NCI-H1048 (cell line): ENCODE data around the gene JARID2.

ENCODE experiments used
- DNase-seq: peaks from one replicate; lab custom pipeline; 2025; lab: John Stamatoyannopoulos, UW

The JARID2 gene

DNA sequence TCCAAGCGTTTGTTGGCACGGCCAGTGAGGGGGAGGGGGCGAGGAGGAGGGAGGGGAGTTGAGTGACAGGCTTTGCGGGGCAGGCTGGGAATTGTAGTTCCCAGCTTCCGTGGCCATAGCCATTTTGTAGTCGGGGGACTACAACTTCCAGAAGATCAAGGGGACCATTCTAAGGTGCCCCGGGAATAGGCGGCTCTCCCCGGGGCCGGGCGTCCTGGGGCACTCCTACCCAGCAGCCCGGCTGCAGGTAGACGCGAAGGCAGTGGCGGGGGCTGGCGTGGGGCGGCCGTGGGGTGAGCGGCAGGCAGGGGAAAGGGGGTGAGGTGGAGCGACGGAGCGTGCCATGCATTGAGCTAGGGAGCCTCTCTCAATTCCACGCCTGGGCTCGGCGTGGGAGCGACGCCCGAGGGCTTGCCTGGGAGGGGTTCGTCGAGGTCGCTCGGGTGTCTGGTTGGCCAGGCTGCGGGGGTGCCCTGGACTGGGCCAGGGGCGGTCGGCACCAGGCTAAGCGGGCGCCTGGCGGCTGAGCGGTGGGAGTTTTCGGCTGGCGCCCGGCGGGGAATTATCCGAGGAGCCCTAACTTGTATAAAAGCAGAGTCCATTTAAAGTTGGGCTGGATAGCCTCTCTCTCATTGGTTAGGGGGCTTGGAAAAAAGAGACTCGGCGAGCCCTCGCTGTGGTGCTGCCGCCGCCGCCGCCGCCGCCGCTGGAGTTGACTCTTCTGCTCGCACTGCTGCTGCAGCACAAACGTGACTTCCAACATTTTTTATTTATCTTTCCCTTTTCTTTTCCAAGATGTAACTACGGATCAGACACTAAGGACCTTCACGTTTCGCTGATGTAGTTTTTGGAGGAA, at the start of gene JARID2:
TSS of gene JARID2 (plus strand) at position 709 of the 856 bp plus-strand sequence. CDS start 471 bp downstream, outside the sequence.
- peak; percentile 94 for DNase-seq

GRCh38 chr6:15200087-15200486, 45.8 kb upstream of the JARID2 start:
- no peak for DNase-seq

DNA sequence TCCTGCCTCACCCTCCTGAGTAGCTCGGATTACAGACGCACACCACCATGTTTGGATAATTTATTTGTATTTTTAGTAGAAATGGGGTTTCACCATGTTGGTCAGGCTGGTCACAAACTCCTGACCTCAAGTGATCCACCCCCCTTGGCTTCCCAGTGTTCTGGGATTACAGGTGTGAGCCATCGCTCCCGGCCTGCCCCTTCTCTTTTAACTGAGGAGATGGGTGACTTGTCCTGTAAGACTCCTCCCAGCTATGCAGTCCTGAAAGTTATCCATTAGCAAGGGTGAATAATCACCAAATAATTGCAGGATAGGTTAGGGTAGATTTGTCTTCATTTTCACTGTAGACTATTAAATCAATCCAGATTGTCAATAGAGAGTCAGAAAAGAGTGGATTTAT, 40.5 kb upstream of the JARID2 start:
- DNase-seq, result no peak

- no peak for DNase-seq
Measured at GRCh38 chr6:15206887-15207286, 39.0 kb upstream of the JARID2 start.

DNA sequence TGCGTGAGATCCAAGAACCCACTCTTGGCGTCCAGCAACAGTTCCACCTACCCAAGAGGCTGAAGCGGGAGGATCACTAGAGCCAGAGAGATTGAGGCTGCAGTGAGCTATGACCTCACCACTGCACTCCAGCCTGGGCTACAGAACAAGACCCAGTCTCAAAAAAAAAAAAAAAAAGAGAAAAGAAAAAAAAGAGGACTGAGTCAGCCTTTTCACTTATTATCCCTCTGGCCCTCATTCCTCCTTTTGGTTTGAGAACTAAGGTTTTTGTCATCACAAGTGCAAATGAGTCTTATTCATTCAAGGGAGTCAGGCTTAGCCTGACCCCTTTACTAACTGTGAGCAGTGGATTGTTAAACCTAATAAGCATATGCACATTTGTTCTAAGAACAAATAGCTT, 37.9 kb upstream of the JARID2 start:
- no peak for DNase-seq

GRCh38 chr6:15213838-15214400, 31.9 kb upstream of the JARID2 start:
- no peak for DNase-seq

DNA sequence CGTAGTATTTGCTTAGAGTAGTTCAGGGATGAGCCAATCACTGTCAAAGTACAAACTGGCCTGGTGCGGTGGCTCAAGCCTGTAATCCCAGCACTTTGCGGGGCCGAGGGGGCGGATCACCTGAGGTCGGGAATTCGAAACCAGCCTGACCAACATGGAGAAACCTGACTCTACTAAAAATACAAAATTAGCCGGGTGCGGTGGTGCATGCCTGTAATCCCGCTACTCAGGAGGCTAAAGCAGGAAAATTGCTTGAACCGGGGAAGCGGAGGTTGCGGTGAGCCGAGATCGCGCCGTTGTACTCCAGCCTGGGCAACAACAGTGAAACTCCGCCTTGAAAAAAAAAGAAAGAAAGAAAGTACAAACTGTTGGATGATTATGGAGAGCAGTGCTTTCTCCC, 27.5 kb upstream of the JARID2 start:
- DNase-seq, result no peak

DNA sequence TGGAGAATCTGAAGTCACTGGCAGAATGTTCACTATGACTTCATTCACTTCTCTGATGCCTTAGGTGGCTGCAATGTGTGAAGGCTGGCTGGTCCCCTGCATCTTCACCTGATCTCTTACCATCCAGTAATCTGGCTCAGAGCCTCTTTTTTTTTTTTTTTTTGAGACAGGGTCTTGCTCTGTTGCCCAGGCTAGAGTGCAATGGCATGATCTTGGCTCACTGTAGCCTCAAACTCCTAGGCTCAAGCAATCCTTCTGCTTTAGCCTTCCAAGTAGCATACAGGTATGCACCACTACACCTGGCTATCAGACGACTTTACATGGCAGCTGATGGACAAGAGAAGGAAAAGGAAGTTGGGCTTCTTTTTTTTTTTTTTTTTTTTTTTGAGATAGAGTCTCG, 25.8 kb upstream of the JARID2 start:
- DNase-seq, result no peak

GRCh38 chr6:15227827-15228318, 18.0 kb upstream of the JARID2 start:
- no peak for DNase-seq

DNA sequence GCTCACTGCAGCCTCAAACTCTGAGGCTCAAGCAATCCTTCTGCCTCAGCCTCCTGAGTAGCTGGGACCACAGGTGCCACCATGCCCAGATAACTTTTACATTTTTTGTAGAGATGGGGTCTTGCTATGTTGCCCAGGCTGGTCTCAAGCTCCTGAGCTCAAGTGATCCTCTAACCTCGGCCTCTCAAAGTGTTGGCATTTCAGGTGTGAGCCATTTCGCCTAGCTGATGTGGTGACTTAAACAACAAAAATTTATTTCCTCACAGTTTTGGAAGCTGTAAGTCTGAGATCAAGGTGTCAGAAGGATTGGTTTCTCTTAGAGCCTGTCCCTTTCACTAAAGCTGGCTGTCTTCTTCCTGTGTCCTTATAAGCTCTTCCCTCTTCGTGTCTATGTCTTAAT, 15.0 kb upstream of the JARID2 start:
- DNase-seq, result no peak

DNA sequence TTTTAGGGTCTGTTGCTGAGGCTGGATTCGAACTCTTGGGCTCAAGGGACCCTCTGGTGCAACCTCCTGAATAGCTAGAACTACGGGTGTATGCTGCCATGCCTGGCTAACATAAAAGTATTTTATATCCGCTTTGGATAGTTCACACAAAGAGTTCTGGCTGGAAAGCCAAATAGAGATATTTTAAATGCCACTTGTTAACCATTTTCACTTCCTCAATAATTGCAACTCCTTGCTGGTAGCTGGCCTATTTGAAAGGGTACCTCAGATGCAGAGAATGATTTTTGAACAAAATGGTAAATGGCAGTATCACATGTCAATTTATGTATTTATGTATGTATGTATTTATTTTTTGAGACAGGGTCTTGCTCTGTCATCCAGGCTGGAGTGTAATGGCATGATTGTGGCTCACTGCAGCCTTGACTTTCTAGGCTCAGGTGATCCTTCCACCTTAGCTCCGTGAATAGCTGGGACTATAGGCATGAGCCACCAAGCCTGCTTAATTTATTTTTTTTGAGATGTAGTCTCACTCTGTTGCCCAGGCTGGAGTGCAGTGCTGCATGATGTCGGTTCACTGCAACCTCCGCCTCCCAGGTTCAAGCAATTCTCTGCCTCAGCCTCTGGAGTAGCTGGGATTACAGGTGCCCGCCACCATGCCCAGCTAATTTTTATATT, 12.9 kb upstream of the JARID2 start:
- no peak for DNase-seq

- no peak for DNase-seq
Measured at GRCh38 chr6:15234068-15234758, 11.7 kb upstream of the JARID2 start.

DNA sequence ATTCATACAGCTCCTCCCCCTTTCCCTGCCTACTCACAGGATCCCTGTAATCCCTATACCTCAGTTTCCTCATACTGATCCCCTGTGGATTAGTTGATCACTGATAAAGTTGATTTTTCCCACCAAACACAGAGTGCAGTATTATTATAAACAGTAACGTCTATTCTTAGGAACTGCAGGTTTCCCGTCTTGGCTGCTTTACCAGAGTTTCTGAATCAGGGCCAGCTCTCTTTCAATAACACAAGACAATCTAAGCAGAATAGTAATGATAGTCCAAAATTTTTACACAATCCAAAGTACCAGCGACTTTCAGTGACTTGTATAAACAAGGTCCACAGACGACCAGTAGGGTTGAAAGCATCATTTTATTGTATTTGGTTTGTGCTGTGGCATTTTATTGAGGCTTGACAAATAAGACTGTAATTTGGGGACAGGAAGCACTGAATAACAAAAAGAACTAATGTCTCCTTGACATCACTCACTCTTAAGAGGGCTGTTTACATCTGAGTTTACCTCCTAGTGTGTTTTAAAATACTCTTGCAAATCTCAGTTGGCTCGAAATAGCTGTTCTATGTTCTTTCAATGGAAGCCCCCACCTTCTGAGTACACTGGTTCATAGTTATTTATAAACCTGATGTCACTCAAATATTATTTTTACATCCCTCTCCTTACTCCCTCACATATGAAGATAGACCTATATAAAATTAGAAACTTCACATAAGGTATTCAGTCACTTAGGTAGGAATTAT, 6.1 kb upstream of the JARID2 start:
- DNase-seq, result no peak

GRCh38 chr6:15242503-15242902, 3.4 kb upstream of the JARID2 start:
- DNase-seq, result no peak

GRCh38 chr6:15242937-15243614, 2.8 kb upstream of the JARID2 start:
- peak; percentile 81 for DNase-seq

DNA sequence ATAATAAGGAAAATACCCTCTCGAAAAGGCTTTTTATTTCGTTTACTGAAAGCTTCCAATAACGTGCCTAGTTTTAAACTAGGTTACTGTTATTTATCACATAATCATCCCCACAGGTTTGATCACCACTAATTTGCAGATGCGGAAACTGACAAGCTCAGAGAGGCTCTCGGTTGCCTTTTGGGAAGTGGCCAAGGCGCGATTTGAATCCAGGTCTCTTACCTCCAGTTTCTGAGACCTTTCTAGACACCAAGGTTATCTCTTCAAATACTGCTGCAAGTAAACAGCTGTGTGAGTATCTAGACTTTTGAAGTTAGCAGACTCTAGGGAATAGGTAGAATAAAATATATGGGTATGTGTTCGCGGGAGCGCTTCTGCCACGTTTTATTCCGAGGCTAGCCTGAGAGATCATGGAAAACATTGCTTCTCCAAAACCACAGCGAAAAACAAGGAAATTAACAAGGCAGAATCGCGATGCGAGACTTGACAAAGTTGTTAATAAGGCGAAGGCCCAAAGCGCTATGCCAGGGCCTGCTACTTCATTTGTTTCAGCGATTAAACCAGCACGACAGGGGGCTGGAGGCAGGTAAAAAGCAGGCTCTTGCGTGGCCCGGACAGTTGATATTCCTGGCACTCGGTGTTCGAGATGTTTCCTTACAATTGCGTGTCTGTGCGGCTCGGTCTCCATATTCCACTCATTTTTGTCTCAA, 1.8 kb upstream of the JARID2 start:
- DNase-seq, result no peak

DNA sequence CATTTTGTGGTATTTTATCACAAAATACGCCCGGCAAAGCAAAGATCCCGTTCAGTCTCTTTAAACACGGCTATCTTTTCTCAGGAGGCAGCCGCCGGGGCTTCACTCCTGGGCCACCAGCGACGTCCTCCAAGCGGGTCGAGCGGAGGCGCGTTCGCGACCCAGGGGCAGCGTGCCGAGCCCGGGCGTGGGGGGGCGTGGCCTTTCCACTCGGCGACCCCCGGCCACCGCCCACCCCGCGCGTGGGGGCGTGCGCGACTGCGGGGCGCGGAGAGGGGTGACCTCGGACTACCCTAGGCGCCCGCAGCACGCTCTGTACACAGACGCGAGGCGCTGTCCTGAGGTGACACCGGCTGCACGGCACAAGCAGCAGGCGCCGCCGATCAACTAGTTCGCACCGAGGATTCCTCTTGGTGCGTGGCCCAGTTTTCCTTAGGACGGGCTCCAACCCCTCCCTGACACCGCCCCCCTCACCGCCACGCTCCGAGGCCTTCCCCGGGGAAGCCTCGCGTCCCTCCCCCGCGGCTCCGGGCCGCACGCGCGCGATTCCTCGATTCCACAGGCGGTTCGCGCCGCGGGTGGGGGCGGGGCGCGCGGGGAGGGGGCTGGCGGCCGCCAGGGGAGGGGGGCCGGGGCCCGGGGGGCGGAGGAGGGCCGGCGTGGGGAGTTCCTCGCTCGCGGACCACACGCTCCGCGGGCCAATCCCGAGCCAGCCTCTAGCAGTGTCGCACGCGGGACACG, 1.1 kb upstream of the JARID2 start:
- no peak for DNase-seq

DNA sequence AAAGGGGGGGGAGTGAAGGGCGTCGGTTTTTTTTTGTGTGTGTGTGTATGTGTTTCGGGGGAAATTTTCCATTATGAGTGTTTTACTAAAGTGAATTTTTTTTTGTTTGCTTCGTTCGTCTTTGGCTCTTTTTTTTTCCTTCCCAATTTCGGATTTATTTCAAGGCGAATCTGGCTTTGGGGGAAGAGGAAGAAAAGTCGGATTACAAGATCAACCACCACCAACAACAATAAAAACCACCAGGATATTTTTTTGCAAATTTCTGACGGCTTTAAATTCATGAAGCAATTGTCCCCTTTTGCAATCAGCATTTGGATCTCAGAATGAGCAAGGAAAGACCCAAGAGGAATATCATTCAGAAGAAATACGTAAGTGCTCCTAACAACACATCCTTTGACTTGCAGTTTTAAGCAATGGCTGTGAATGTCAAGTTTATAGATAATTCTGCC, 372 bp downstream of the JARID2 start:
- no peak for DNase-seq

DNA sequence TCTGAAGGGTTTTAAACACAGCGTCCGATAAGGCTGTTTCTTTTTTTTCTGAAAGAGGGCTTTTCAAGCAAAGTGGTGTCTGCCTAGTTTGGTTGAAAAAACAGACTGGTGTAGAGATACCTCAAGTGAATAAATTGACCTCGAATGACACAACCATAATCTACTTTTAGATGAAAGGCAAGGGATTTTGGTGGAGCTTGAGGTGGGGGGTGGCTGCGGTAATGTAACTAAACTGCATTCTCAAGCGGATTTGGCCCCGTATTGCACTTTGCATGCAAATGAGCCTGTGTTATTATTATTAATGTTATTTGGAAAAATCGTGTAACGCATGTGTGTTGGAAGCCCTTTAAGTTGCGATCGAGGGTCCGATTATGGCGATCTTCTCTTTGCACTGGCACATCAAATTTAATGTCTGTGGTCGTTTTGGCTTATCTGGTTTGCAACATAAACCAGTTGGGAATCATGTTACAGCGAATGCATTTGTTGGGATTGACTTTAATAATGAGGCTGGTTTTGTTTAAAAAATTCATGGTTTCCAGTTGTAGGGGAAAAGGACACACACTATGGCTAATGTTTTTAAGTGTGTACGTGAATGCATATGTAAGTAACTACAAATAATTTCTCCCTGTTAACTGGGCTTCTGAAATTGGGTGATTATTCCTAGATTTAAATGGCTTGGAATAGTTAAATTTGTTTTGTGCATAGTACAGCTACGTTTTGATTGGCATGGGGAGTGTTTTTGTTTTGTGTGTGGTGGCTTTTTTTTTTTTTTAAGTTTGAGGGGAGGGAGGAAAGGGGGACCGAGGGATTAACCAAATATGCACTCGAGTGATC, 1.0 kb downstream of the JARID2 start:
- no peak for DNase-seq
